Measurements from ENCODE around the gene PLXNB3.

DNA sequence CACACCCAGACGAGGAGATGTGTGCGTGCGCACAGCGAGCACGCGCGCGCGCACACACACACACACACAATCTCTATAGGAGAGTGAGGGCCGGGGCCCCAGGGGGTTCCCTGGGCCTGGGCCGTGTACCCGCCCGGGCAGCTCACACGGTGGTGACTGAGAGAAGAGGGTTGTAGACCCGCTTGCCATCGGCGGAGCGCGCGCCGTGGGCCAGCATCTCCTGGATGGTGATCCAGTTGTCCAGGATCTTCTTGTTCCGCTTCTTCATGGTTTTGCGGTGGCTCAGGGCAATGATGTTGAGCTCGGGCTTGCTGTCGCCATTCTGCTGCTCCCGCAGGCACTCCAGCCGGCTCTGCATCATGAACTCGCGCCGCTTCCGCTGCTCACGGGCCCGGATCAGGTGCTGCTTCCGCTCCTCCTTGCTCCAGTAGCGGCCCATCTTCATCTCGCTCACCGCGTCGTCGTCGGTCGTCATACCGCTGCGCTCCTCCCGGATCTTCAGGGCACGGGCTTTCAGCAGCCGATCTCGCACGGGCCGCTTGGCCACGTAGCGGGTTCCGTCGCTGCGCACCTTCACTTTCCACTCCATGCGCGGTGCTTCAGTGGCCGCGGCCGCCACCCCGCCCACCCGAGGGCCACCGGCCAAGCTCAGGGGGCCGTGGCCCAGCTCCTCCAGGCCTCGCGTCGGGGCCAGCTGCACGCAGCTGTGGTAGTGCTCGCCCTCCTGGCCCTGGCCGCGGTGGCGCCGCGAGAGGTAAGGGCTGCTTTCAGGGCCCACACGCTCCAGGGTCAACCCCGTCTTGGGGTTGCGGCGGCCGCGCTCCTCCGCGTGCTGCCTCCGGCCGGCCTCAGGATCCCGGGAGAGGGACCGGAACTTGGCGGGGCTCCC, 39.4 kb downstream of the PLXNB3 start:
- no peak for TF ChIP-seq CTCF (tag by site-specific recombination; IDR thresholded peaks at IDR 0.05)
- no peak for TF ChIP-seq SP2 (tag by site-specific recombination; IDR thresholded peaks at IDR 0.05)
- no peak for TF ChIP-seq ZNF544 (tag by site-specific recombination; IDR thresholded peaks at IDR 0.05)
- TF ChIP-seq ZBTB8A (tag by site-specific recombination; IDR thresholded peaks at IDR 0.05): no peak
- no peak for TF ChIP-seq ZNF629 (tag by site-specific recombination; IDR thresholded peaks at IDR 0.05)
- TF ChIP-seq KLF16 (tag by site-specific recombination; IDR thresholded peaks at IDR 0.05): no peak
- no peak for TF ChIP-seq ZNF654 (tag by site-specific recombination; IDR thresholded peaks at IDR 0.05; ENCODE audit: low read depth)
- TF ChIP-seq, protein P1, sequence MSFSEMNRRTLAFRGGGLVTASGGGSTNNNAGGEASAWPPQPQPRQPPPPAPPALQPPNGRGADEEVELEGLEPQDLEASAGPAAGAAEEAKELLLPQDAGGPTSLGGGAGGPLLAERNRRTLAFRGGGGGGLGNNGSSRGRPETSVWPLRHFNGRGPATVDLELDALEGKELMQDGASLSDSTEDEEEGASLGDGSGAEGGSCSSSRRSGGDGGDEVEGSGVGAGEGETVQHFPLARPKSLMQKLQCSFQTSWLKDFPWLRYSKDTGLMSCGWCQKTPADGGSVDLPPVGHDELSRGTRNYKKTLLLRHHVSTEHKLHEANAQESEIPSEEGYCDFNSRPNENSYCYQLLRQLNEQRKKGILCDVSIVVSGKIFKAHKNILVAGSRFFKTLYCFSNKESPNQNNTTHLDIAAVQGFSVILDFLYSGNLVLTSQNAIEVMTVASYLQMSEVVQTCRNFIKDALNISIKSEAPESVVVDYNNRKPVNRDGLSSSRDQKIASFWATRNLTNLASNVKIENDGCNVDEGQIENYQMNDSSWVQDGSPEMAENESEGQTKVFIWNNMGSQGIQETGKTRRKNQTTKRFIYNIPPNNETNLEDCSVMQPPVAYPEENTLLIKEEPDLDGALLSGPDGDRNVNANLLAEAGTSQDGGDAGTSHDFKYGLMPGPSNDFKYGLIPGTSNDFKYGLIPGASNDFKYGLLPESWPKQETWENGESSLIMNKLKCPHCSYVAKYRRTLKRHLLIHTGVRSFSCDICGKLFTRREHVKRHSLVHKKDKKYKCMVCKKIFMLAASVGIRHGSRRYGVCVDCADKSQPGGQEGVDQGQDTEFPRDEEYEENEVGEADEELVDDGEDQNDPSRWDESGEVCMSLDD (tag by site-specific recombination; IDR thresholded peaks at IDR 0.05): no peak
- TF ChIP-seq, protein P2, sequence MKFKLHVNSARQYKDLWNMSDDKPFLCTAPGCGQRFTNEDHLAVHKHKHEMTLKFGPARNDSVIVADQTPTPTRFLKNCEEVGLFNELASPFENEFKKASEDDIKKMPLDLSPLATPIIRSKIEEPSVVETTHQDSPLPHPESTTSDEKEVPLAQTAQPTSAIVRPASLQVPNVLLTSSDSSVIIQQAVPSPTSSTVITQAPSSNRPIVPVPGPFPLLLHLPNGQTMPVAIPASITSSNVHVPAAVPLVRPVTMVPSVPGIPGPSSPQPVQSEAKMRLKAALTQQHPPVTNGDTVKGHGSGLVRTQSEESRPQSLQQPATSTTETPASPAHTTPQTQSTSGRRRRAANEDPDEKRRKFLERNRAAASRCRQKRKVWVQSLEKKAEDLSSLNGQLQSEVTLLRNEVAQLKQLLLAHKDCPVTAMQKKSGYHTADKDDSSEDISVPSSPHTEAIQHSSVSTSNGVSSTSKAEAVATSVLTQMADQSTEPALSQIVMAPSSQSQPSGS (tag by site-specific recombination; IDR thresholded peaks at IDR 0.05; ENCODE audit: low read depth): no peak
- TF ChIP-seq GLI4 (tag by site-specific recombination; IDR thresholded peaks at IDR 0.05): no peak
- TF ChIP-seq ZNF626 (tag by site-specific recombination; IDR thresholded peaks at IDR 0.05): no peak
- TF ChIP-seq ZNF214 (tag by site-specific recombination; IDR thresholded peaks at IDR 0.05; ENCODE audit: borderline replicate concordance): no peak
- no peak for TF ChIP-seq ZNF311 (tag by site-specific recombination; IDR thresholded peaks at IDR 0.05; ENCODE audit: borderline replicate concordance)
- TF ChIP-seq KLF8 (tag by site-specific recombination; IDR thresholded peaks at IDR 0.05): no peak
